ENCODE measurements around the gene SLC10A7.

SLC10A7 gene

DNA sequence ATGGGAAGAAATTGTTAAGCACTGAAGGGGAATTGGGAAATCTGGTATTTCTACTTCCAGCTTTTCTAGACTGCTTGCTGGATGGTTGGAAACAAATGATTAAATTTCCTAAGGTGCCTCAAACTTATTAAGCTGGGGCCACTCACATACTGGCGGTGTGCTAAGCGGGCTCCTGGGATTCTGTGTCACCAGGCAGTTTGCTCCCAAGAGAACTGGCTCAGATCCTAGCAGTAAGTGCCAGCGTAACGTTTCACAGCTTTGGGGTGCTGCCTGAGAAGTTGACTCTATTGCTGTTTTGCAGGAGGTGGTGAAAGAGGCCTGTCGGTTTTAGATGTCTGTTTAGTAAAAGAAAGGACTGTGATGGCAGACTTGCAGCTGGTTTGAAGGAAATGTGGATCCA is 314.3 kb downstream of the SLC10A7 start:
- Histone ChIP-seq H3K4me3 (ENCODE audit: low read depth, low read length, poor library complexity, severe bottlenecking) (no peak overlapping the region), H3K27me3 (ENCODE audit: insufficient read depth, low read length) (no peaks in the 10 kb centered on the region), H2AFZ (ENCODE audit: low read length) (no peak overlapping the region), H3K4me1 (ENCODE audit: insufficient read depth, low read length, severe bottlenecking) (no peaks in the 10 kb centered on the region), H3K9ac (ENCODE audit: low read length) (no peak overlapping the region), H4K20me1 (ENCODE audit: insufficient read depth, low read length) (no peaks in the 10 kb centered on the region), H3K27ac (ENCODE audit: low read depth, low read length, poor library complexity, severe bottlenecking) (no peak overlapping the region), H3F3A (ENCODE audit: insufficient read depth, low read length) (no peaks in the 10 kb centered on the region), H3K4me2 (ENCODE audit: low read length) (no peak overlapping the region), H3K79me2 (ENCODE audit: insufficient read depth, low read length) (no peaks in the 10 kb centered on the region), H3K36me3 (ENCODE audit: insufficient read depth, low read length) (no peaks in the 10 kb centered on the region; the same call in 1 of the 2 replicates), H3K9me2 (ENCODE audit: low read depth, low read length) (no peaks in the 10 kb centered on the region), H3K9me3 (ENCODE audit: low read length) (no peaks in the 10 kb centered on the region)
- TF ChIP-seq, protein P1, sequence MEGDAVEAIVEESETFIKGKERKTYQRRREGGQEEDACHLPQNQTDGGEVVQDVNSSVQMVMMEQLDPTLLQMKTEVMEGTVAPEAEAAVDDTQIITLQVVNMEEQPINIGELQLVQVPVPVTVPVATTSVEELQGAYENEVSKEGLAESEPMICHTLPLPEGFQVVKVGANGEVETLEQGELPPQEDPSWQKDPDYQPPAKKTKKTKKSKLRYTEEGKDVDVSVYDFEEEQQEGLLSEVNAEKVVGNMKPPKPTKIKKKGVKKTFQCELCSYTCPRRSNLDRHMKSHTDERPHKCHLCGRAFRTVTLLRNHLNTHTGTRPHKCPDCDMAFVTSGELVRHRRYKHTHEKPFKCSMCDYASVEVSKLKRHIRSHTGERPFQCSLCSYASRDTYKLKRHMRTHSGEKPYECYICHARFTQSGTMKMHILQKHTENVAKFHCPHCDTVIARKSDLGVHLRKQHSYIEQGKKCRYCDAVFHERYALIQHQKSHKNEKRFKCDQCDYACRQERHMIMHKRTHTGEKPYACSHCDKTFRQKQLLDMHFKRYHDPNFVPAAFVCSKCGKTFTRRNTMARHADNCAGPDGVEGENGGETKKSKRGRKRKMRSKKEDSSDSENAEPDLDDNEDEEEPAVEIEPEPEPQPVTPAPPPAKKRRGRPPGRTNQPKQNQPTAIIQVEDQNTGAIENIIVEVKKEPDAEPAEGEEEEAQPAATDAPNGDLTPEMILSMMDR (IDR thresholded peaks at IDR 0.05; ENCODE audit: low read length): no peak
- TF ChIP-seq EZH2 (IDR thresholded peaks at IDR 0.05; ENCODE audit: borderline replicate concordance, low read length): no peak

Measured in OCI-LY1 (cell line).